Uterus (tissue), 2 donors: ENCODE data around the gene SETD4.

Experiments
- CTCF ChIP-seq, 4 experiments: fragments of 200-600 bp in 2 of 4; fragments of 450-650 bp in 2 of 4; sonication (generic) in 2 of 4; IDR thresholded peaks; one replicate each; pipeline ENCODE4 v1.5.1; 2016 to 2019; ENCODE audit warnings: antibody characterized with exemption in 4 of 4, mild to moderate bottlenecking in 2 of 4, moderate library complexity in 1 of 4
- POLR2A ChIP-seq, 2 donors: fragments of 450-650 bp; IDR thresholded peaks; one replicate each; pipeline ENCODE4 v1.6.1; 2016; ENCODE audit warnings: antibody characterized with exemption in 2 of 2, mild to moderate bottlenecking in 1 of 2, moderate library complexity in 1 of 2

- no peak for TF ChIP-seq CTCF (IDR thresholded peaks at IDR 0.05)
- no peak for TF ChIP-seq POLR2A (IDR thresholded peaks at IDR 0.05)
These were observed 21.4 kb downstream of the SETD4 start for GRCh38 chr21:36038701-36039497.
